A673 (cell line): ENCODE measurements around the gene TBC1D2B. TPM values are rescaled to one million over a fixed set of nuclear protein-coding genes. Genes with fewer than 3 reads are reported as not detected.

Experiments used
- BruUV-seq: library from RNA; stranded (reverse); fragments of 400-500 nt; replicated peaks from 2 replicates; lab custom pipeline; 2021; lab: Mats Ljungman, UMichigan
- CTCF ChIA-PET: fragments of 300-600 bp; sonication (Branson Sonifier 250); formaldehyde crosslinking; loops from one replicate; lab custom pipeline; 2022; ENCODE audit warnings: antibody characterized with exemption; lab: Charles Lee
- POLR2A ChIA-PET: fragments of 300-600 bp; sonication (Branson Sonifier 250); formaldehyde crosslinking; loops from one replicate; lab custom pipeline; 2022; ENCODE audit warnings: antibody characterized with exemption; ENCODE audit not compliant: low non-redundant PET; lab: Charles Lee
- DNase-seq: peaks from one replicate; pipeline ENCODE4 v3.0.0-alpha.2; 2015; ENCODE audit warnings: low spot score
- H3K27ac ChIP-seq: fragments of 200-600 bp; sonication (generic); 2 replicates; pipeline ENCODE4 v1.5.1; 2016; ENCODE audit warnings: mixed run types, low read depth, mild to moderate bottlenecking, mixed read lengths, antibody characterized with exemption, low read length; ENCODE audit not compliant: poor library complexity, severe bottlenecking
- H3K27me3 ChIP-seq: fragments of 200-600 bp; sonication (generic); replicated peaks from 2 replicates; pipeline ENCODE4 v1.6.1; 2017; ENCODE audit warnings: mixed run types, low read depth, mild to moderate bottlenecking, mixed read lengths, antibody characterized with exemption, low read length; ENCODE audit not compliant: insufficient read depth, poor library complexity
- H3K36me3 ChIP-seq: fragments of 200-600 bp; sonication (generic); 2 replicates; pipeline ENCODE4 v1.6.1; 2016; ENCODE audit warnings: mixed run types, mild to moderate bottlenecking, mixed read lengths, antibody characterized with exemption, low read length; ENCODE audit not compliant: insufficient read depth, poor library complexity, severe bottlenecking
- H3K4me1 ChIP-seq: fragments of 200-600 bp; sonication (generic); 2 replicates; pipeline ENCODE4 v1.6.1; 2017; ENCODE audit warnings: mixed run types, mild to moderate bottlenecking, mixed read lengths, antibody characterized with exemption, low read length; ENCODE audit not compliant: insufficient read depth, poor library complexity, severe bottlenecking
- H3K4me3 ChIP-seq: fragments of 200-600 bp; sonication (generic); 2 replicates; pipeline ENCODE4 v1.5.1; 2016; ENCODE audit warnings: low read depth, mixed run types, mild to moderate bottlenecking, mixed read lengths, low read length; ENCODE audit not compliant: poor library complexity, severe bottlenecking
- H3K9me3 ChIP-seq: fragments of 200-600 bp; sonication (generic); 2 replicates; pipeline ENCODE4 v1.6.1; 2016; ENCODE audit warnings: mixed run types, low read depth, mild to moderate bottlenecking, mixed read lengths, antibody characterized with exemption, low read length; ENCODE audit not compliant: poor library complexity, severe bottlenecking
- CTCF ChIP-seq: fragments of 300-800, 200-600 bp; sonication (generic); conservative IDR thresholded peaks from 2 replicates; pipeline ENCODE4 v1.5.1; 2017; ENCODE audit warnings: low read depth, mild to moderate bottlenecking, antibody characterized with exemption, low read length, moderate library complexity, mixed read lengths
- EZH2 ChIP-seq: fragments of 200-600 bp; sonication (generic); IDR thresholded peaks from 2 replicates; pipeline ENCODE4 v1.6.1; 2017; ENCODE audit warnings: borderline replicate concordance, low read depth, mild to moderate bottlenecking, mixed read lengths, antibody characterized with exemption, low read length; ENCODE audit not compliant: poor library complexity, severe bottlenecking
- intact Hi-C: fragments of 100-400 bp; cut with micrococcal nuclease; formaldehyde crosslinking; loops from one replicate; pipeline ENCODE4 v1.10.0; 2022; ENCODE audit not compliant: unreplicated experiment
- total RNA-seq: library from RNA; stranded (reverse); gene quantifications from 2 replicates; pipeline ENCODE4 v1.2.3, GENCODE V29; 2021

TBC1D2B gene
- total RNA-seq, 1 experiment from 2014 or later, result 26.0 TPM

GRCh38 chr15:78064544-78064943 is 13.0 kb downstream of the TBC1D2B start:
- Histone ChIP-seq H3K4me3 (no peak overlapping the region), H3K27me3 (no peaks in the 10 kb centered on the region), H3K27ac (no peak overlapping the region), H3K36me3 (no peaks in the 10 kb centered on the region), H3K9me3 (no peaks in the 10 kb centered on the region), H3K4me1 (peaks cover 38% of the 10 kb centered on the region)
- intact Hi-C loops, result no loop called here
- no TSS peak for BruUV-seq
- CTCF ChIA-PET, result no interaction called here
- POLR2A ChIA-PET, result no interaction called here
- no peak for DNase-seq
- TF ChIP-seq CTCF (no peak), EZH2 (no peak)

- Histone ChIP-seq H3K27ac (no peak overlapping the region), H3K4me1 (peaks cover 32% of the 10 kb centered on the region), H3K36me3 (no peaks in the 10 kb centered on the region), H3K9me3 (no peaks in the 10 kb centered on the region), H3K27me3 (no peaks in the 10 kb centered on the region), H3K4me3 (no peak overlapping the region)
- ChIA-PET POLR2A (no interaction called here), CTCF (no interaction called here)
- intact Hi-C loops, result no loop called here
- TF ChIP-seq EZH2, result no peak
- TF ChIP-seq CTCF, result no peak
- no peak for DNase-seq
- BruUV-seq, result no TSS peak
These were observed 13.5 kb downstream of the TBC1D2B start for GRCh38 chr15:78063970-78064385.

- ChIA-PET POLR2A (no interaction called here), CTCF (no interaction called here)
- intact Hi-C loops, result no loop called here
- DNase-seq, result no peak
- no peaks in the 10 kb centered on the region for H3K9me3 ChIP-seq
- no peak overlapping the region for H3K27ac ChIP-seq
- no peaks in the 10 kb centered on the region for H3K36me3 ChIP-seq
- BruUV-seq, result no TSS peak
- H3K27me3 ChIP-seq, result no peaks in the 10 kb centered on the region
- peaks cover 25% of the 10 kb centered on the region for H3K4me1 ChIP-seq
- TF ChIP-seq EZH2, result no peak
- TF ChIP-seq CTCF, result no peak
- H3K4me3 ChIP-seq, result no peak overlapping the region
These were observed 14.3 kb downstream of the TBC1D2B start for GRCh38 chr15:78063217-78063616.
